ENCODE measurements around the gene ARHGAP11A. TPM values are rescaled to one million over a fixed set of nuclear protein-coding genes. Genes with fewer than 3 reads are reported as not detected.

Gene ARHGAP11A
- polyA plus RNA-seq, 1 experiment = 9.1 TPM

DNA sequence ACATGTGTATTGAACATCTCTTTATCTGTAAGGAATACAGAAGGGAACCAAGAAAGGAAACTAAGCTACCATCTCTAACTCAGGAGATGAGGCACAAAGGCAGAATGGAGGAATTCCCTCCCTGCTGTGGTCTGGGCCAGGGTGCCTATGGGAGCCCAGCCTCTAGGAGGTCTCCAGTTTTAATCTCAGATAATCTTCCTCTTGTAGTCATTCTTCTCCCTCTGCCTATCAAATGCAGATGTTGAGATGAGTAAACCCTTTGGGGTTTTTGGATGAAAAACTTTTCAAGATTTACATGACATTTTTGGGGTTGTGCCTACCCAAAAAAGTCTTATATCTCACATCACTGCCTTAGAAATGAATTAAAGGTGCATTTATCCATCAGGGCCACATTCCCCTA lies 49.5 kb downstream of the ARHGAP11A start:
- TF ChIP-seq, protein P1, sequence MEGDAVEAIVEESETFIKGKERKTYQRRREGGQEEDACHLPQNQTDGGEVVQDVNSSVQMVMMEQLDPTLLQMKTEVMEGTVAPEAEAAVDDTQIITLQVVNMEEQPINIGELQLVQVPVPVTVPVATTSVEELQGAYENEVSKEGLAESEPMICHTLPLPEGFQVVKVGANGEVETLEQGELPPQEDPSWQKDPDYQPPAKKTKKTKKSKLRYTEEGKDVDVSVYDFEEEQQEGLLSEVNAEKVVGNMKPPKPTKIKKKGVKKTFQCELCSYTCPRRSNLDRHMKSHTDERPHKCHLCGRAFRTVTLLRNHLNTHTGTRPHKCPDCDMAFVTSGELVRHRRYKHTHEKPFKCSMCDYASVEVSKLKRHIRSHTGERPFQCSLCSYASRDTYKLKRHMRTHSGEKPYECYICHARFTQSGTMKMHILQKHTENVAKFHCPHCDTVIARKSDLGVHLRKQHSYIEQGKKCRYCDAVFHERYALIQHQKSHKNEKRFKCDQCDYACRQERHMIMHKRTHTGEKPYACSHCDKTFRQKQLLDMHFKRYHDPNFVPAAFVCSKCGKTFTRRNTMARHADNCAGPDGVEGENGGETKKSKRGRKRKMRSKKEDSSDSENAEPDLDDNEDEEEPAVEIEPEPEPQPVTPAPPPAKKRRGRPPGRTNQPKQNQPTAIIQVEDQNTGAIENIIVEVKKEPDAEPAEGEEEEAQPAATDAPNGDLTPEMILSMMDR (IDR thresholded peaks at IDR 0.05; ENCODE audit: low read depth, low read length) = no peak
- H3K27ac ChIP-seq (ENCODE audit: low read depth, low read length) = no peak overlapping the region
- H3K27me3 ChIP-seq (ENCODE audit: control insufficient read depth, insufficient read depth, low read length) = no peaks in the 10 kb centered on the region
- ChIA-PET CTCF (interaction anchor here (0.9 to 8.8 kb wide), 2 partner anchors 331 to 336 kb away, joined by 3 to 153 read pairs; no protein-coding TSS in a partner anchor), POLR2A (no interaction called here)
- no peaks in the 10 kb centered on the region for H3K9me3 ChIP-seq (ENCODE audit: control insufficient read depth, insufficient read depth, low read length)
- DNase-seq (ENCODE audit: low read depth, low spot score) = no peak
- no peak overlapping the region for H3K4me3 ChIP-seq (ENCODE audit: low read depth, low read length)

DNA sequence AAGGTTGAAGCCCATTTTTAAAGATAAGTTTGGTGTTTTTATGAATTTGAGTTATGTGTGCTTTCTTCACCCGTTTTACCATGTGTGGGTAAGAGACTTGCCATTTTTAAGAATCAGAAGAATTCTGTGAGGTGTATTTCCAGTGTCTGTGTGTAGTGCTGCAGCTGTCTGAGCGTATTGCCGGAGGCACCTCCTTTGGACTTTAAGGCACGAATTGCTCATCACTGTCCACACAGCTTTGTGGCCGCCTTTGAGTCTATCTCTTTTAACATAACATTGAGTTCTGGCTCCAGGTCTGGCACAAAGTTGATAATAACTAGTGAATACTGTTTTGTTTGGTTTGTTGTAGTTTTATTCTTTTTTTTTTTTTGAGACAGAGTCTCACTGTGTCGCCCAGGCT lies 52.0 kb downstream of the ARHGAP11A start:
- POLR2A ChIA-PET = no interaction called here
- TF ChIP-seq, protein P1 (IDR thresholded peaks at IDR 0.05; ENCODE audit: low read depth, low read length) = no peak
- CTCF ChIA-PET = no interaction called here
- H3K27ac ChIP-seq (ENCODE audit: low read depth, low read length) = no peak overlapping the region
- DNase-seq (ENCODE audit: low read depth, low spot score) = no peak
- no peaks in the 10 kb centered on the region for H3K27me3 ChIP-seq (ENCODE audit: control insufficient read depth, insufficient read depth, low read length)
- H3K9me3 ChIP-seq (ENCODE audit: control insufficient read depth, insufficient read depth, low read length) = peaks cover 3% of the 10 kb centered on the region; the same call in 1 of the 2 replicates
- H3K4me3 ChIP-seq (ENCODE audit: low read depth, low read length) = no peak overlapping the region

DNA sequence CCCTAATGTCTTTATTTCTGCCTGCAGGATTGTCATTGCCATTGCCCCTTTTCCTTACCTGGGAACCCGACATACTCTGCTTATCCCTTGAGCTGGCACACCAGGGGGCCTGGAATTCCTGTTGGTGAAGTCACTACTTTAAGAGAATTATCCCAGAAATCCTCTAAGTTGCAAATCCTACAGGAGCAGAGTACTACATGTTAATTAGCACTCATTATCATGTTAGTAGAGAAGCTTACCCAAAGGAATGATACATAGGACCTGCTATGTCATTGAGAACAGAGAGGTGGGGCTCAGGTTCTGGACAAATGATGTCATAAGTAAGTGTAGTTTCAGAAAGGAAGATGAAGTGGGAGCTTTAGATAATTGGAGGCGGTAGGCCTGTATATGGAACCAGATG lies 53.6 kb downstream of the ARHGAP11A start:
- no peak for DNase-seq (ENCODE audit: low read depth, low spot score)
- no peak overlapping the region for H3K4me3 ChIP-seq (ENCODE audit: low read depth, low read length)
- H3K27me3 ChIP-seq (ENCODE audit: control insufficient read depth, insufficient read depth, low read length) = no peaks in the 10 kb centered on the region
- POLR2A ChIA-PET = interaction anchor here (1.1 kb wide), 1 partner anchor 12 kb away, joined by 3 read pairs; no protein-coding TSS in a partner anchor
- H3K27ac ChIP-seq (ENCODE audit: low read depth, low read length) = no peak overlapping the region
- TF ChIP-seq, protein P1 (IDR thresholded peaks at IDR 0.05; ENCODE audit: low read depth, low read length) = no peak
- CTCF ChIA-PET = interaction anchor here (0.8 to 2.5 kb wide), 6 partner anchors 8 to 464 kb away, joined by 3 to 7 read pairs (median 4); no protein-coding TSS in a partner anchor
- peaks cover 3% of the 10 kb centered on the region; the same call in 1 of the 2 replicates for H3K9me3 ChIP-seq (ENCODE audit: control insufficient read depth, insufficient read depth, low read length)

DNA sequence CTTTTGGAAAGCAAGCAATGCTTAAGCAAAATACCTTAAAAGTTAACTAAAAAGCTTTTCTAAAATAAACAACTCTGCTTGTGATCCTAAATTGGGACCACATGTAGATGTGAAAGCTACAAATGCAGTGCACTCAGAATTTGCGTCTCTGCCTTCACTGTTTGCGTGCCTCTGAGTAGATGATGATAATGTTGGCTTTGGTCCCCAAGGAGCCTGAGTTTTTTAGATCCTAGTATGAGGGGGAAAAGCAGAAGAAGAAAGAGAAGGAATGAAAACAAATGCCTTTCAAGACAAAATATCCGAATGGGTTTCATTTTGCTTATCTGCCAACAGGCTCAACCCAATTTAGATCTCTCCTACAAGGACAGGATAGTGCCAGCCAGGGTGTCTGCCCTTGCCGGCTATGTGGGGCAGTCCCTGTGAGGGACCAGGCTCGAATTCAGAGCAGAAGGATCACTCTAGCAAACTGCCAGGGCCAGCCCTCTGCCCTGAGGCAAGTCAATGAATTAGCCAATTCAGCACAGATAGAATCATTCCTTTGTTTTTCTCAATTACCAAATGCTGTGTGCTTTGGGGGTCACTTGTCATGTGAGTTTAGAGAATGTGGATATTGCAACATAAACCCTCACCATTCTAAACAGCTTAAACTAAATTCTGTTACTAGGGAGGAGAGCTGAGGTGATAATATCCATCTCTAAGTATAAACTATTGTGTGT lies 54.8 kb downstream of the ARHGAP11A start:
- H3K4me3 ChIP-seq (ENCODE audit: low read depth, low read length) = no peak overlapping the region
- no peak for DNase-seq (ENCODE audit: low read depth, low spot score)
- H3K9me3 ChIP-seq (ENCODE audit: control insufficient read depth, insufficient read depth, low read length) = peaks cover 3% of the 10 kb centered on the region; the same call in 1 of the 2 replicates
- H3K27ac ChIP-seq (ENCODE audit: low read depth, low read length) = no peak overlapping the region
- no peaks in the 10 kb centered on the region for H3K27me3 ChIP-seq (ENCODE audit: control insufficient read depth, insufficient read depth, low read length)
- POLR2A ChIA-PET = interaction anchor here (0.7 to 1.1 kb wide), 3 partner anchors 13 to 310 kb away, joined by 3 to 4 read pairs (median 3); no protein-coding TSS in a partner anchor
- TF ChIP-seq, protein P1 (IDR thresholded peaks at IDR 0.05; ENCODE audit: low read depth, low read length) = no peak
- CTCF ChIA-PET = interaction anchor here (0.7 to 2.5 kb wide), 7 partner anchors 8 to 462 kb away, joined by 3 to 15 read pairs (median 5); no protein-coding TSS in a partner anchor

DNA sequence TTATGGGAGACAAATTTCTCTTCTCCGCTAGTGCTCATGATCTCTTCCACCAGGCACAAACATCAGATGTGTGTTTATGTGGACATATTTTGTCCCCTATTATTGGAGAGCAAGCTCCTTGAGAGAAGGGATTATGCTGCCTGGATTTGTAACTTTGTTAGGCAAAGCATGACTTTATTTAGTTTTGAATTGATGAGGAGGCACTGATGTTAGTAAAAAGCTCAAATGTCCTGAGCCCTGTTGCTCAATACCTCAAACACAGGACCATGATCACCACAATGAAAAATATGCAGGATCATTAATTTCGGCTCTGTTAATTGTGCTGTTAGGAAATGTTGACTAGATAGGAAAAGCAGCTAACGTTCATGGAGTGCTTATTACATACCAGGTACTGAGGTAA lies 55.3 kb downstream of the ARHGAP11A start:
- H3K27me3 ChIP-seq (ENCODE audit: control insufficient read depth, insufficient read depth, low read length) = no peaks in the 10 kb centered on the region
- ChIA-PET CTCF (interaction anchor here (0.7 to 2.5 kb wide), 4 partner anchors 8 to 462 kb away, joined by 3 to 15 read pairs (median 6); no protein-coding TSS in a partner anchor), POLR2A (interaction anchor here (0.9 kb wide), 1 partner anchor 46 kb away, joined by 3 read pairs; no protein-coding TSS in a partner anchor)
- TF ChIP-seq, protein P1 (IDR thresholded peaks at IDR 0.05; ENCODE audit: low read depth, low read length) = no peak
- no peak overlapping the region for H3K4me3 ChIP-seq (ENCODE audit: low read depth, low read length)
- no peak overlapping the region for H3K27ac ChIP-seq (ENCODE audit: low read depth, low read length)
- H3K9me3 ChIP-seq (ENCODE audit: control insufficient read depth, insufficient read depth, low read length) = peaks cover 3% of the 10 kb centered on the region; the same call in 1 of the 2 replicates
- no peak for DNase-seq (ENCODE audit: low read depth, low spot score)
